ENCODE data around the gene SDK2. TPM values are rescaled to one million over a fixed set of nuclear protein-coding genes. Genes with fewer than 3 reads are reported as not detected.

Gene SDK2
- total RNA-seq, 2 donors from 2014 or later, result 16.5 to 26.3 TPM

DNA sequence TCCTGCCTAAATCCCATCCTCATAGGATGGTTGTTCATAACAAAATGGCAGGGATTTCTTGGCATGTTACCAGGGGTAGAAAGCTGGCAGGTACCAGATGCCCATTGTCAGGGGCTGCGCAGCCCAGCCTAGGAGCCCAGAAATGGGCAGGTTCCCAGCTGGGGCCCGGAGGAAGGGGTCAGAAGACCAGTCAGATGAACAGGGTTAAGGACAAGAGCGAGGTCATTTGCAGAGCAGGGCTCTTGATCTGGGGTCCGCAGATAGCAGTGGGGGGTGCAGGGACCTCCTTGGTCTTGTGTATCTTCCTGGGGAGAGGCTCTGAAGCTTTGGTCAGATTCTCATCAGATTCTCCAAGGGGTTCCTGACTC, 280.1 kb downstream of the SDK2 start:
- intact Hi-C loops (cut with DNase I), result loop anchor here (10.0 kb wide), 1 partner anchor 169 kb away; the partner anchor contains the start of gene COG1
- H3K4me3 ChIP-seq, result no peak overlapping the region
- no peaks in the 10 kb centered on the region for H3K27me3 ChIP-seq (replicated peaks; ENCODE audit: insufficient read depth)
- H3K27ac ChIP-seq, result no peak overlapping the region
- 92% methylated on average over 4 of the region's 4 CpGs for WGBS
- no peak for DNase-seq (ENCODE audit: low spot score)
- H3K4me1 ChIP-seq (replicated peaks), result peaks cover 14% of the 10 kb centered on the region
- H3K9me3 ChIP-seq, result no peaks in the 10 kb centered on the region
- TF ChIP-seq POLR2A (IDR thresholded peaks at IDR 0.05), result no peak
- no peaks in the 10 kb centered on the region for H3K36me3 ChIP-seq

DNA sequence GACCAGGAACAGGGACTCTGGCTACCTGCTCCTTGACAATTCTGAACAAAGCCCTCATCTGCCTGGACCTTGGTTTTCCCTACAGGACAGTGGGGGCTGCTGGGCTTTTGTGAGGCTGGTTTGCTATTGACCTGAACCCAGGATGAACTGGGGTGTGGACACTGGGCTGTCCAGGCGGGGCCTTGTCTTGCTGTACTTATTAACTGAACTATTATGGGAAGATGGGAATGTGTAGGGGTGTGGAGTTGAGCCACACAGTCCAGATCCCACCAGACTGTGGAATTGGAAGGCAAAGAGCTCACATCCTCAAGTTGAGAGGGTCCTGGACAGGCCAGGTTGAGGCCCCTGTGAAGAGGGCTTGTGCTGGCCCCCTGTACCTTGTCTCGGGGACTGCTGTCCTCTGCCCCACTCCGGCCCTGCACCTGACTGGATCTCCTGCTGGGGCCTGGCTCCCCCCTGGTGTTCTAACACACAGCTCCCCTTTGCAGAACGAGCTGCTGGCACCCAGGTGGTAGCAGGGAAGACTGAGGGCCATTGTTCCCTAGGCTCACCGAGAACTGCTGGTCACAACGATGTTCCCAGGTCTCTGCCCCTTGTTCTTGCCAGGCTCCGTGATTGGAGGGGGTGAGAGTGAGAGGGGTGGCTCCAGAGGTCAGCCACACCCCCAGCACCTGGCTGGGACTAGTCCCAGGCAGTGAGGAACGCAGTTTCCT, 280.6 kb downstream of the SDK2 start:
- WGBS, result 72% methylated on average over 8 of the region's 8 CpGs
- Histone ChIP-seq H3K27ac (no peak overlapping the region), H3K36me3 (no peaks in the 10 kb centered on the region), H3K9me3 (no peaks in the 10 kb centered on the region), H3K4me1 (replicated peaks) (peaks cover 18% of the 10 kb centered on the region), H3K27me3 (replicated peaks; ENCODE audit: insufficient read depth) (no peaks in the 10 kb centered on the region), H3K4me3 (no peak overlapping the region)
- DNase-seq (ENCODE audit: low spot score), result no peak
- intact Hi-C loops (cut with DNase I), result loop anchor here (10.0 kb wide), 1 partner anchor 169 kb away; the partner anchor contains the start of gene COG1
- TF ChIP-seq POLR2A (IDR thresholded peaks at IDR 0.05) (no peak), POLR2AphosphoS5 (IDR thresholded peaks at IDR 0.05) (no peak)
- TF ChIP-seq, protein P1, sequence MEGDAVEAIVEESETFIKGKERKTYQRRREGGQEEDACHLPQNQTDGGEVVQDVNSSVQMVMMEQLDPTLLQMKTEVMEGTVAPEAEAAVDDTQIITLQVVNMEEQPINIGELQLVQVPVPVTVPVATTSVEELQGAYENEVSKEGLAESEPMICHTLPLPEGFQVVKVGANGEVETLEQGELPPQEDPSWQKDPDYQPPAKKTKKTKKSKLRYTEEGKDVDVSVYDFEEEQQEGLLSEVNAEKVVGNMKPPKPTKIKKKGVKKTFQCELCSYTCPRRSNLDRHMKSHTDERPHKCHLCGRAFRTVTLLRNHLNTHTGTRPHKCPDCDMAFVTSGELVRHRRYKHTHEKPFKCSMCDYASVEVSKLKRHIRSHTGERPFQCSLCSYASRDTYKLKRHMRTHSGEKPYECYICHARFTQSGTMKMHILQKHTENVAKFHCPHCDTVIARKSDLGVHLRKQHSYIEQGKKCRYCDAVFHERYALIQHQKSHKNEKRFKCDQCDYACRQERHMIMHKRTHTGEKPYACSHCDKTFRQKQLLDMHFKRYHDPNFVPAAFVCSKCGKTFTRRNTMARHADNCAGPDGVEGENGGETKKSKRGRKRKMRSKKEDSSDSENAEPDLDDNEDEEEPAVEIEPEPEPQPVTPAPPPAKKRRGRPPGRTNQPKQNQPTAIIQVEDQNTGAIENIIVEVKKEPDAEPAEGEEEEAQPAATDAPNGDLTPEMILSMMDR (IDR thresholded peaks at IDR 0.05), result no peak

DNA sequence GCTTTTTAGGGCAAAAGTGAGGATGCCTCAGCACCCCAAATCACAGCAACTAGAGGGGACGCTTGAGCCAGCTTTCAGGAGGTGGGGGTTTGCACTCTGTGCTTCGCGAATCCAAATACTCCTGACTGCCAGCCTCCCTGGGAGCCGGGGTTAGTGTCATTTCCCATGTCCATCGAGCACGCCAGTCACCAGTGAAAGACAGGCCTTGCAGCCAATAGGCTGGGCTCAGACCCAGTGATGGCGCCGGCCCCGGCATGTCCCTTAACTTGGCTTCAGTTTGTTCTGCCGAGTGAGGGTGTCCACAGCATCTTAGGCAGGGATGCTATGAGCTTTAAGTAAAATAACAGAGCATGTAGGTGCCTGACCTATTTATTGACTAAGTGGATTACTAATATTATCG, 281.5 kb downstream of the SDK2 start:
- Histone ChIP-seq H3K27ac (no peak overlapping the region), H3K4me3 (no peak overlapping the region), H3K36me3 (no peaks in the 10 kb centered on the region), H3K9me3 (no peaks in the 10 kb centered on the region), H3K4me1 (replicated peaks) (peaks cover 18% of the 10 kb centered on the region), H3K27me3 (replicated peaks; ENCODE audit: insufficient read depth) (no peaks in the 10 kb centered on the region)
- WGBS, result 81% methylated on average over 11 of the region's 11 CpGs
- intact Hi-C loops (cut with DNase I), result loop anchor here (10.0 kb wide), 1 partner anchor 168 kb away; the partner anchor contains the start of gene COG1
- DNase-seq (ENCODE audit: low spot score), result no peak
- TF ChIP-seq POLR2A (IDR thresholded peaks at IDR 0.05) (no peak), POLR2AphosphoS5 (IDR thresholded peaks at IDR 0.05) (no peak)
- TF ChIP-seq, protein P1 (IDR thresholded peaks at IDR 0.05), result no peak

- no peak overlapping the region for H3K27ac ChIP-seq
- H3K4me1 ChIP-seq (replicated peaks), result peaks cover 18% of the 10 kb centered on the region
- no peak for DNase-seq (ENCODE audit: low spot score)
- H3K4me3 ChIP-seq, result no peak overlapping the region
- intact Hi-C loops (cut with DNase I), result loop anchor here (10.0 kb wide), 1 partner anchor 166 kb away; the partner anchor contains the start of gene COG1
- 76% methylated on average over 28 of the region's 29 CpGs for WGBS
- no peak for TF ChIP-seq POLR2A (IDR thresholded peaks at IDR 0.05)
- no peak for TF ChIP-seq POLR2AphosphoS5 (IDR thresholded peaks at IDR 0.05)
- TF ChIP-seq, protein P1 (IDR thresholded peaks at IDR 0.05), result no peak
- H3K9me3 ChIP-seq, result no peaks in the 10 kb centered on the region
- H3K36me3 ChIP-seq, result no peaks in the 10 kb centered on the region
- no peaks in the 10 kb centered on the region for H3K27me3 ChIP-seq (replicated peaks; ENCODE audit: insufficient read depth)
Observed at GRCh38 chr17:73360961-73361761, 283.1 kb downstream of the SDK2 start.

DNA sequence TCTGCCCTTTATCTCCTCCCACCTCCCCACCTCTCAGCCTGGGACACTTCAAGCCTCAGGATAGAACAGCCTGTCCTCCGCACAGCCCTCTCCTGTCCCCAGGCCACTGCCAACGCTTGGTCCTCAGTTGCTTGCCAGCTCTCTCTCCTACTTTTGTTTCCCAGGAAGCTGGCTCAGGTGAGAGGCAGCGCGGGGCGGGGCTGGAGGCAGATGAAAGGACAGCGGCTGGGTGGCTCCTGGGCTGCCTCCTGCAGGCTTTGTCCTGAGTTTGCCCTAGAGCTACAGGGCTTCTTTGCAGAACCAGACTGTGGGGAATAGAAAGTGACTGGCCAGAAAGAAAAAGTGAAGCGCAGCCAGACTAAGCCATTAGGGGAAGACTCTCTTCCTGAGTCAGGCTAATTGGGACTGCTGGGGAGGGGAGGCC, 284.2 kb downstream of the SDK2 start:
- Histone ChIP-seq H3K27ac (peak overlapping the region; percentile 69 to 76), H3K36me3 (no peaks in the 10 kb centered on the region), H3K27me3 (replicated peaks; ENCODE audit: insufficient read depth) (no peaks in the 10 kb centered on the region), H3K9me3 (no peaks in the 10 kb centered on the region), H3K4me3 (no peak overlapping the region), H3K4me1 (replicated peaks) (peaks cover 18% of the 10 kb centered on the region)
- 44% methylated on average over 7 of the region's 7 CpGs for WGBS
- peak; percentile 96 for DNase-seq (ENCODE audit: low spot score)
- intact Hi-C loops (cut with DNase I), result loop anchor here (5.0 to 10.0 kb wide), 2 partner anchors 38 to 165 kb away; partner anchors contain the start of gene COG1
- TF ChIP-seq, protein P1 (IDR thresholded peaks at IDR 0.05), result peak in 3 of 4 experiments; percentile 24 to 69 (median 56)
- peak; percentile 93 for TF ChIP-seq POLR2AphosphoS5 (IDR thresholded peaks at IDR 0.05)
- peak; percentile 13 for TF ChIP-seq POLR2A (IDR thresholded peaks at IDR 0.05)

All from prostate gland (tissue), 2 donors.